Measurements from ENCODE around the gene TSPAN3.

The TSPAN3 gene

GRCh38 chr15:77009646-77010311 lies 61.1 kb downstream of the TSPAN3 start:
- Histone ChIP-seq H3K9me3 (ENCODE audit: insufficient read depth, low read length) (no peaks in the 10 kb centered on the region), H3K9ac (ENCODE audit: insufficient read length, low read depth) (no peak overlapping the region), H3K4me3 (ENCODE audit: insufficient read length, low read depth) (no peak overlapping the region), H3K36me3 (ENCODE audit: insufficient read depth, insufficient read length, low read length) (no peaks in the 10 kb centered on the region), H3K4me1 (ENCODE audit: insufficient read depth, insufficient read length) (peaks cover 2% of the 10 kb centered on the region), H3K27me3 (ENCODE audit: insufficient read depth, insufficient read length) (no peaks in the 10 kb centered on the region)
- DNase-seq (ENCODE audit: low read depth, low spot score): no peak
- TF ChIP-seq YY1 (IDR thresholded peaks at IDR 0.05; ENCODE audit: insufficient read depth, insufficient read length) (no peak), ZNF274 (IDR thresholded peaks at IDR 0.05; ENCODE audit: low read depth, low read length) (no peak), SUZ12 (IDR thresholded peaks at IDR 0.05; ENCODE audit: extremely low read depth, insufficient read depth, insufficient read length) (no peak)

GRCh38 chr15:77009176-77009575 lies 61.7 kb downstream of the TSPAN3 start:
- Histone ChIP-seq H3K36me3 (ENCODE audit: insufficient read depth, insufficient read length, low read length) (no peaks in the 10 kb centered on the region), H3K9ac (ENCODE audit: insufficient read length, low read depth) (no peak overlapping the region), H3K4me3 (ENCODE audit: insufficient read length, low read depth) (no peak overlapping the region), H3K4me1 (ENCODE audit: insufficient read depth, insufficient read length) (no peaks in the 10 kb centered on the region), H3K9me3 (ENCODE audit: insufficient read depth, low read length) (no peaks in the 10 kb centered on the region), H3K27me3 (ENCODE audit: insufficient read depth, insufficient read length) (no peaks in the 10 kb centered on the region)
- DNase-seq (ENCODE audit: low read depth, low spot score): no peak
- TF ChIP-seq SUZ12 (IDR thresholded peaks at IDR 0.05; ENCODE audit: extremely low read depth, insufficient read depth, insufficient read length): no peak
- no peak for TF ChIP-seq YY1 (IDR thresholded peaks at IDR 0.05; ENCODE audit: insufficient read depth, insufficient read length)
- no peak for TF ChIP-seq ZNF274 (IDR thresholded peaks at IDR 0.05; ENCODE audit: low read depth, low read length)

GRCh38 chr15:77004189-77004588 lies 66.7 kb downstream of the TSPAN3 start:
- H3K9me3 ChIP-seq (ENCODE audit: insufficient read depth, low read length): no peaks in the 10 kb centered on the region
- no peak overlapping the region for H3K4me3 ChIP-seq (ENCODE audit: insufficient read length, low read depth)
- H3K4me1 ChIP-seq (ENCODE audit: insufficient read depth, insufficient read length): no peaks in the 10 kb centered on the region
- no peak for DNase-seq (ENCODE audit: low read depth, low spot score)
- no peaks in the 10 kb centered on the region for H3K27me3 ChIP-seq (ENCODE audit: insufficient read depth, insufficient read length)
- TF ChIP-seq SUZ12 (IDR thresholded peaks at IDR 0.05; ENCODE audit: extremely low read depth, insufficient read depth, insufficient read length): no peak
- TF ChIP-seq ZNF274 (IDR thresholded peaks at IDR 0.05; ENCODE audit: low read depth, low read length): no peak
- TF ChIP-seq YY1 (IDR thresholded peaks at IDR 0.05; ENCODE audit: insufficient read depth, insufficient read length): no peak
- H3K36me3 ChIP-seq (ENCODE audit: insufficient read depth, insufficient read length, low read length): no peaks in the 10 kb centered on the region
- H3K9ac ChIP-seq (ENCODE audit: insufficient read length, low read depth): no peak overlapping the region

- Histone ChIP-seq H3K36me3 (ENCODE audit: insufficient read depth, insufficient read length, low read length) (no peaks in the 10 kb centered on the region), H3K27me3 (ENCODE audit: insufficient read depth, insufficient read length) (no peaks in the 10 kb centered on the region), H3K4me1 (ENCODE audit: insufficient read depth, insufficient read length) (no peaks in the 10 kb centered on the region), H3K9me3 (ENCODE audit: insufficient read depth, low read length) (no peaks in the 10 kb centered on the region), H3K9ac (ENCODE audit: insufficient read length, low read depth) (no peak overlapping the region), H3K4me3 (ENCODE audit: insufficient read length, low read depth) (no peak overlapping the region)
- TF ChIP-seq SUZ12 (IDR thresholded peaks at IDR 0.05; ENCODE audit: extremely low read depth, insufficient read depth, insufficient read length) (no peak), ZNF274 (IDR thresholded peaks at IDR 0.05; ENCODE audit: low read depth, low read length) (no peak)
- no peak for DNase-seq (ENCODE audit: low read depth, low spot score)
Observed at GRCh38 chr15:77002954-77003912, 67.7 kb downstream of the TSPAN3 start.

GRCh38 chr15:77002436-77002835 lies 68.5 kb downstream of the TSPAN3 start:
- H3K9me3 ChIP-seq (ENCODE audit: insufficient read depth, low read length): no peaks in the 10 kb centered on the region
- no peak overlapping the region for H3K9ac ChIP-seq (ENCODE audit: insufficient read length, low read depth)
- no peaks in the 10 kb centered on the region for H3K27me3 ChIP-seq (ENCODE audit: insufficient read depth, insufficient read length)
- H3K4me3 ChIP-seq (ENCODE audit: insufficient read length, low read depth): no peak overlapping the region
- H3K4me1 ChIP-seq (ENCODE audit: insufficient read depth, insufficient read length): no peaks in the 10 kb centered on the region
- DNase-seq (ENCODE audit: low read depth, low spot score): no peak
- H3K36me3 ChIP-seq (ENCODE audit: insufficient read depth, insufficient read length, low read length): no peaks in the 10 kb centered on the region
- no peak for TF ChIP-seq SUZ12 (IDR thresholded peaks at IDR 0.05; ENCODE audit: extremely low read depth, insufficient read depth, insufficient read length)
- no peak for TF ChIP-seq YY1 (IDR thresholded peaks at IDR 0.05; ENCODE audit: insufficient read depth, insufficient read length)
- TF ChIP-seq ZNF274 (IDR thresholded peaks at IDR 0.05; ENCODE audit: low read depth, low read length): no peak

GRCh38 chr15:77001966-77002365 lies 68.9 kb downstream of the TSPAN3 start:
- Histone ChIP-seq H3K9ac (ENCODE audit: insufficient read length, low read depth) (no peak overlapping the region), H3K27me3 (ENCODE audit: insufficient read depth, insufficient read length) (no peaks in the 10 kb centered on the region), H3K9me3 (ENCODE audit: insufficient read depth, low read length) (no peaks in the 10 kb centered on the region), H3K4me3 (ENCODE audit: insufficient read length, low read depth) (no peak overlapping the region), H3K4me1 (ENCODE audit: insufficient read depth, insufficient read length) (peaks cover 2% of the 10 kb centered on the region), H3K36me3 (ENCODE audit: insufficient read depth, insufficient read length, low read length) (no peaks in the 10 kb centered on the region)
- TF ChIP-seq YY1 (IDR thresholded peaks at IDR 0.05; ENCODE audit: insufficient read depth, insufficient read length) (no peak), SUZ12 (IDR thresholded peaks at IDR 0.05; ENCODE audit: extremely low read depth, insufficient read depth, insufficient read length) (no peak), ZNF274 (IDR thresholded peaks at IDR 0.05; ENCODE audit: low read depth, low read length) (no peak)
- DNase-seq (ENCODE audit: low read depth, low spot score): no peak

- no peak for TF ChIP-seq SUZ12 (IDR thresholded peaks at IDR 0.05; ENCODE audit: extremely low read depth, insufficient read depth, insufficient read length)
- TF ChIP-seq YY1 (IDR thresholded peaks at IDR 0.05; ENCODE audit: insufficient read depth, insufficient read length): no peak
- TF ChIP-seq ZNF274 (IDR thresholded peaks at IDR 0.05; ENCODE audit: low read depth, low read length): no peak
- H3K4me1 ChIP-seq (ENCODE audit: insufficient read depth, insufficient read length): peaks cover 8% of the 10 kb centered on the region
- H3K9ac ChIP-seq (ENCODE audit: insufficient read length, low read depth): no peak overlapping the region
- H3K4me3 ChIP-seq (ENCODE audit: insufficient read length, low read depth): no peak overlapping the region
- no peak for DNase-seq (ENCODE audit: low read depth, low spot score)
- no peaks in the 10 kb centered on the region for H3K36me3 ChIP-seq (ENCODE audit: insufficient read depth, insufficient read length, low read length)
- no peaks in the 10 kb centered on the region for H3K9me3 ChIP-seq (ENCODE audit: insufficient read depth, low read length)
- H3K27me3 ChIP-seq (ENCODE audit: insufficient read depth, insufficient read length): no peaks in the 10 kb centered on the region
Observed at GRCh38 chr15:77001351-77001750, 69.6 kb downstream of the TSPAN3 start.

All from NT2/D1 (cell line).